Measurements from ENCODE around the gene STOX2. TPM values are rescaled to one million over a fixed set of nuclear protein-coding genes. Genes with fewer than 3 reads are reported as not detected.

STOX2 gene
- total and polyA plus RNA-seq, 10 of the 15 experiments (the other 5 are each of a cell fraction or from before 2014, with no cell fraction given) = 0.01 to 1.2 (median 0.18) TPM; not detected in 4

- RAD21 ChIA-PET (ENCODE audit: unreplicated experiment) = no interaction called here
- Histone ChIP-seq H2AFZ (ENCODE audit: control insufficient read depth, low read depth, low read length) (no peak overlapping the region), H3K27me3 (replicated peaks in 1 of 2; ENCODE audit: control insufficient read depth in 2 of 2, insufficient read depth in 2 of 2, low read length in 1 of 2) (no peaks in the 10 kb centered on the region; a peak in 1 of 4 replicates), H3K36me3 (ENCODE audit: control insufficient read depth in 2 of 2, insufficient read depth in 2 of 2, low read length in 1 of 2) (no peaks in the 10 kb centered on the region), H3K4me1 (ENCODE audit: control insufficient read depth, insufficient read depth, low read length) (no peaks in the 10 kb centered on the region), H3K4me3 (no peak overlapping the region), H3K9ac (ENCODE audit: control insufficient read depth, insufficient read depth, low read length) (no peak overlapping the region), H3K27ac (ENCODE audit: control insufficient read depth, insufficient read depth) (no peak overlapping the region), H3K9me3 (replicated peaks; ENCODE audit: control insufficient read depth, insufficient read depth, low read length) (no peaks in the 10 kb centered on the region), H3K4me2 (ENCODE audit: control insufficient read depth, insufficient read depth) (no peak overlapping the region), H4K20me1 (ENCODE audit: control insufficient read depth, insufficient read depth) (no peaks in the 10 kb centered on the region), H3K79me2 (ENCODE audit: control insufficient read depth, insufficient read depth, low read length) (no peaks in the 10 kb centered on the region)
- CTCF ChIA-PET = no interaction called here
- intact Hi-C loops (cut with micrococcal nuclease; ENCODE audit: unreplicated experiment) = no loop called here
- SMC1A ChIA-PET (ENCODE audit: uncharacterized antibody, unreplicated experiment) = interaction anchor here (0.6 kb wide), 1 partner anchor 23 kb away, joined by 3 read pairs; no protein-coding TSS in a partner anchor
- TF ChIP-seq ZBTB4 (CRISPR knock-in tag; IDR thresholded peaks at IDR 0.05) = no peak
- TF ChIP-seq NR2C2 (IDR thresholded peaks at IDR 0.05; ENCODE audit: borderline replicate concordance, control insufficient read depth, insufficient read length, low read depth) = no peak
- TF ChIP-seq BCL3 (IDR thresholded peaks at IDR 0.05; ENCODE audit: borderline replicate concordance, insufficient read depth, low read depth, low read length, poor library complexity, severe bottlenecking) = no peak
- TF ChIP-seq FOXK2 (IDR thresholded peaks at IDR 0.05) = no peak
- TF ChIP-seq SREBF2 (IDR thresholded peaks at IDR 0.05; ENCODE audit: low read length) = no peak
- POLR2A ChIA-PET = no interaction called here
- in situ Hi-C loops (cut with MboI) = no loop called here
- no TSS peak for BruUV-seq (replicated peaks)
- WGBS (ENCODE audit: insufficient coverage, insufficient replicate concordance, low lambda C conversion rate, missing lambda C conversion rate) = 0% methylated on average over 4 of the region's 4 CpGs
- DNase-seq (ENCODE audit: low read depth, low spot score) (no peak), ATAC-seq (no peak), FAIRE-seq (no peak)
Measured at GRCh38 chr4:183996868-183997267, 91.8 kb downstream of the STOX2 start.

Measured in GM12878 (cell line).